Activated CD8-positive, alpha-beta memory T cell treated with anti-CD3 and anti-CD28 coated beads, Interleukin-2, amount 10 ng/mL, durations not matched to agents 7 days and 5 days (primary cell): Measurements from ENCODE around the gene TPSAB1. TPM values are rescaled to one million over a fixed set of nuclear protein-coding genes. Genes with fewer than 3 reads are reported as not detected.

Experiments used
- ATAC-seq: fragments of 150-1000 bp; cut with Tn5 transposase; one replicate; pipeline ENCODE4 v1.10.0; 2021; ENCODE audit warnings: moderate library complexity
- CTCF ChIA-PET: fragments of 350-600 bp; sonication (Branson Sonifier 250); formaldehyde crosslinking; loops from one replicate; lab custom pipeline; 2021; ENCODE audit warnings: antibody characterized with exemption; lab: Charles Lee
- DNase-seq: peaks from one replicate; pipeline ENCODE4 v3.0.0-alpha.2; 2020
- H3K27ac Mint-ChIP-seq: one replicate; pipeline ENCODE4 v1.8.0; 2021; ENCODE audit warnings: mild to moderate bottlenecking, mixed read lengths
- H3K27me3 Mint-ChIP-seq: one replicate; pipeline ENCODE4 v1.8.0; 2021; ENCODE audit warnings: mixed read lengths
- H3K36me3 Mint-ChIP-seq: one replicate; pipeline ENCODE4 v1.8.0; 2021; ENCODE audit warnings: mild to moderate bottlenecking, mixed read lengths
- H3K4me1 Mint-ChIP-seq: one replicate; pipeline ENCODE4 v1.8.0; 2021; ENCODE audit warnings: mixed read lengths
- H3K4me3 Mint-ChIP-seq: one replicate; pipeline ENCODE4 v1.8.0; 2021; ENCODE audit warnings: mild to moderate bottlenecking, moderate library complexity, mixed read lengths
- H3K9me3 Mint-ChIP-seq: one replicate; pipeline ENCODE4 v1.8.0; 2022; ENCODE audit warnings: low read depth, mixed read lengths
- total RNA-seq, 2 experiments: library from RNA; stranded (reverse); gene quantifications; one replicate each; pipeline ENCODE4 v1.2.3, GENCODE V29; 2021

Gene TPSAB1
- total RNA-seq, 2 experiments from 2014 or later: not detected

DNA sequence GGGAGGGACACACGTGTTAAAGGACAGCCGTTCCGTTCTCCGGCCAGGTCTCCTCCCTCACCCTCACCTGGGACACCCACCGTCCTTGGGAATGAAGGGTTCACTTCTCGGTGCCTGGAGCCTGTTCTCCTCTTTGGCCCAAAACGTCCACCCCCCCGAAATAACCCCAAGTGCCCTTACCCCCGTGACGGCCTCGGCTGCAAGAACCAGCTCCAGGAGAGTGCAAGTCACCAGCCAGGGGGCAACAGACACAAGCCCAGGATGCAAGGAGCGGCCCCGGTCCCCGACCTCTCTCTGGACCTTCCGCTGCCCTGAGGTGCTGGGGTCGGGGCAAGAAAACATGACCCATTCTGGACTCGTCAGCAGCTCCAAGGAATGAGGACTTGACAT is 49.0 kb downstream of the TPSAB1 start:
- ATAC-seq: no peak
- no peaks in the 10 kb centered on the region for H3K9me3 Mint-ChIP-seq
- CTCF ChIA-PET: interaction anchor here (1.9 kb wide), 1 partner anchor 11 kb away, joined by 10 read pairs; no protein-coding TSS in a partner anchor
- peaks cover 55% of the 10 kb centered on the region for H3K27me3 Mint-ChIP-seq
- H3K4me3 Mint-ChIP-seq: no peak overlapping the region
- H3K27ac Mint-ChIP-seq: no peak overlapping the region
- H3K36me3 Mint-ChIP-seq: no peaks in the 10 kb centered on the region
- no peak for DNase-seq
- no peaks in the 10 kb centered on the region for H3K4me1 Mint-ChIP-seq

DNA sequence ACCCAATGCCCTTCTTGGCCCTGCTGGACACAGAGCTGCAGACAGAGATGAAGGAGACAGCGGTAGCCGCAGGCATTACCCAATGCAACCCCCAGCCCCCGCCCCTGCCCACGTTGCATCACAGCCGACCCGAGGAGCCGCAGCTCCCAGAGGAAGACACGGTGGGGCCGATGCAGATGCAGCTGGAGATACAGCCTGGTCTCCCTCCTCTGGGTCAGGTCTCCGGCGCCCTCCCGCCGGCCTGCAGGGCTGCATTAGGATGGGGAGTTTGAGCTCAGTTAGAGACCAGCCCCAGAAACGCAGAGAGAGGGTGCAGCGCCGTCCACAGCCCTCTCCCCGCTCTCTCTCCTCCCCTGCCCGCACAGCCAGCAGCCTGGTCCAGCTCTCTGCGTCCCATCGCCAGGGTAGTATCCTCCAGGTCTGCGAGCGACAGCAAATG is 49.6 kb downstream of the TPSAB1 start:
- H3K27ac Mint-ChIP-seq: no peak overlapping the region
- H3K9me3 Mint-ChIP-seq: no peaks in the 10 kb centered on the region
- H3K4me1 Mint-ChIP-seq: no peaks in the 10 kb centered on the region
- ATAC-seq (no peak), DNase-seq (no peak)
- peaks cover 55% of the 10 kb centered on the region for H3K27me3 Mint-ChIP-seq
- CTCF ChIA-PET: interaction anchor here (1.9 kb wide), 1 partner anchor 11 kb away, joined by 10 read pairs; no protein-coding TSS in a partner anchor
- no peaks in the 10 kb centered on the region for H3K36me3 Mint-ChIP-seq
- H3K4me3 Mint-ChIP-seq: no peak overlapping the region

DNA sequence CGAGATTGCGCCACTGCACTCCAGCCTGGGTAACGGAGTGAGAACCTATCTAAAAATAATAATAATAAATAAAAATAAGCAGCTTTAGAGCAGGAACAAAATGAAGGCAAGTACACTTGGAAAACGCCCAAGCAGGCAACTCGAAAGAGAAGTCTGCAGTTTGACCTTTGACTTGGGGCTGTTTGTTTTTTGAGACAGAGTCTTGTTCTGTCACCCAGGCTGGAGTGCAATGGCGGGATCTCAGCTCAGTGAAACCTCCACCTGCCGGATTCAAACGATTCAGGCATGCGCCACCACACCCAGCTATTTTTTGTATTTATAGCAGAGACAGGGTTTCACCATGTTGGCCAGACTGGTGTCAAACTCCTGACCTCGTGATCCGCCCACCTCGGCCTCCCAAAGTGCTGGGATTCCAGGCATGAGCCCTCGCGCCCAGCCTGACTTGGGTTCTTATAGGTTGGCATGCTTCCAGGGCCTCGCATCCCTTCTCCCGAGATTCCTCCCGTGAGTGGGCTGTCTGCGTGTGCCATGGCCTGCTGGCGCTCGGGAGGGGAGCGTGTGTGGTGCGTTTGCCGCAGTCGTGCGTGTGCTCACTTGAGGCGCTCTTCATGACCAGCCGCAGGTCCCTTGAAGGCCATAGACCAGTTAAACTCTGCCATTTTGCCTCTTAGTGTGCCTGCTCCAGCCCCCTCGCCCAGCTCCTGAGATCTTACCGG is 50.5 kb downstream of the TPSAB1 start:
- Mint-ChIP-seq H3K36me3 (no peaks in the 10 kb centered on the region), H3K27me3 (peaks cover 58% of the 10 kb centered on the region)

DNA sequence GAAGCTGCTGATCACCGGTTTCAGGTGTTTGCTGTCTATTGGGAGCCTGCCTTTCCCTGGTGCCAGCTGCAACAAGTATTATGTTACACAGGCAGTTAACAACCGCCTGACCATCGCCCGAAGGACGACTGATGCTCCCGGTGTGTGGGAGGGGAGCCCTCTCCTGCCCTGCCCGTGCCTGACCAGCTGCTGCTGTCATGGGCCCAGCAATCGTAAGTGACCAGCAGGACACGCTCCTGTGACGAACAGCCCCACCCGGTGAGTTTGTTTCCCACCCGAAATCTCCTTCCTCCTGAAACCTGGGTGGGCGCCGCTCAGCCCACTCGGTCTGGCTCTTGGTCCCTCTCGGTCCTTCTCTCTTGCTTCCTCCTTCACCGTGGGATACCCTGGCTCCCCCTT is 51.1 kb downstream of the TPSAB1 start:
- CTCF ChIA-PET: no interaction called here
- Mint-ChIP-seq H3K9me3 (no peaks in the 10 kb centered on the region), H3K27ac (no peak overlapping the region), H3K4me3 (no peak overlapping the region), H3K4me1 (no peaks in the 10 kb centered on the region), H3K36me3 (no peaks in the 10 kb centered on the region), H3K27me3 (peaks cover 58% of the 10 kb centered on the region)
- ATAC-seq: no peak
- no peak for DNase-seq

More for the DNA sequence above, 50.5 kb downstream of the TPSAB1 start:
- no peak for DNase-seq
- H3K4me1 Mint-ChIP-seq: no peaks in the 10 kb centered on the region
- no peaks in the 10 kb centered on the region for H3K9me3 Mint-ChIP-seq
- H3K4me3 Mint-ChIP-seq: no peak overlapping the region
- ATAC-seq: no peak
- CTCF ChIA-PET: interaction anchor here (1.9 kb wide), 1 partner anchor 10 kb away, joined by 10 read pairs; no protein-coding TSS in a partner anchor
- no peak overlapping the region for H3K27ac Mint-ChIP-seq

Other genes with a start within 250 kb of the TPSAB1 start
- gene SSTR5, start 168.0 kb upstream of the TPSAB1 start, total RNA-seq: not detected
- gene C1QTNF8, start 144.5 kb upstream of the TPSAB1 start, total RNA-seq: not detected
- gene CACNA1H, start 87.6 kb upstream of the TPSAB1 start, total RNA-seq: 1 to 10 TPM in 1 of 2 experiments, under 1 TPM in 1; 0.37 to 1.3 TPM
- gene TPSG1, start 15.4 kb upstream of the TPSAB1 start, total RNA-seq: not detected
- gene TPSB2, start 10.5 kb upstream of the TPSAB1 start, total RNA-seq: not detected
- gene TPSD1, start 15.4 kb downstream of the TPSAB1 start, total RNA-seq: not detected
- 100 to 1,000 TPM; 224 to 253 TPM for gene UBE2I, start 68.9 kb downstream of the TPSAB1 start, total RNA-seq
- gene BAIAP3, start 92.9 kb downstream of the TPSAB1 start, total RNA-seq: under 1 TPM; 0.45 to 0.53 TPM
- 10 to 100 TPM; 52.9 to 57.8 TPM for gene TSR3, start 111.2 kb downstream of the TPSAB1 start, total RNA-seq
- gene GNPTG, start 111.2 kb downstream of the TPSAB1 start, total RNA-seq: 10 to 100 TPM; 29.3 to 33.0 TPM
- 10 to 100 TPM; 30.1 to 43.0 TPM for gene UNKL, start 174.0 kb downstream of the TPSAB1 start, total RNA-seq
- 10 to 100 TPM; 15.7 to 18.5 TPM for gene UQCC4, start 180.0 kb downstream of the TPSAB1 start, total RNA-seq
- under 1 TPM in 1 of 2 experiments, not detected in 1; 0.33 TPM for gene PERCC1, start 190.4 kb downstream of the TPSAB1 start, total RNA-seq
- gene CCDC154, start 203.9 kb downstream of the TPSAB1 start, total RNA-seq: 1 to 10 TPM; 2.0 to 2.9 TPM
- 10 to 100 TPM; 53.0 to 60.5 TPM for gene CLCN7, start 234.3 kb downstream of the TPSAB1 start, total RNA-seq
- gene PTX4, start 248.2 kb downstream of the TPSAB1 start, total RNA-seq: not detected